Measurements from ENCODE around the gene CDH23. TPM values are rescaled to one million over a fixed set of nuclear protein-coding genes. Genes with fewer than 3 reads are reported as not detected.

The CDH23 gene
- total and polyA plus RNA-seq, 9 of the 15 experiments (the other 6 are each of a cell fraction or from before 2014, with no cell fraction given) = 0.18 to 1.2 (median 0.47) TPM

GRCh38 chr10:71363936-71364335 is 32.8 kb upstream of the CDH23 start:
- Histone ChIP-seq H3K27ac (ENCODE audit: extremely low read depth, low read depth, low read length) (no peak overlapping the region), H3K4me1 (replicated peaks in 1 of 2; ENCODE audit: control insufficient read depth in 2 of 2, insufficient read depth in 2 of 2, low read length in 2 of 2) (peaks cover 11 to 13% of the 10 kb centered on the region in 2 experiments), H3K36me3 (ENCODE audit: control insufficient read depth, insufficient read depth, low read length) (peaks cover 7% of the 10 kb centered on the region; the same call in 1 of the 3 replicates), H3K79me2 (ENCODE audit: control insufficient read depth, insufficient read depth, low read length) (no peaks in the 10 kb centered on the region), H3K4me3 (no peak overlapping the region), H3K4me2 (ENCODE audit: insufficient read depth, low read length) (no peak overlapping the region), H3K9ac (ENCODE audit: insufficient read depth in 1 of 2, low read depth in 2 of 2, low read length in 2 of 2) (no peak overlapping the region; a peak in 1 of 4 replicates), H4K20me1 (replicated peaks; ENCODE audit: control insufficient read depth, insufficient read depth, low read length) (no peaks in the 10 kb centered on the region), H3K9me1 (ENCODE audit: control insufficient read depth, insufficient read depth, low read length) (no peaks in the 10 kb centered on the region), H3K9me3 (replicated peaks; ENCODE audit: control insufficient read depth, insufficient read depth, low read depth, low read length) (no peaks in the 10 kb centered on the region), H3K27me3 (ENCODE audit: control insufficient read depth in 2 of 2, insufficient read depth in 2 of 2, low read length in 2 of 2) (no peaks in the 10 kb centered on the region; a peak in 1 of 5 replicates), H2AFZ (ENCODE audit: low read depth, low read length) (no peak overlapping the region)
- BruUV-seq (replicated peaks) = no TSS peak
- ATAC-seq = no peak
- DNase-seq (ENCODE audit: extremely low read depth in 1 of 4, low spot score in 3 of 4) = no peak
- POLR2A ChIA-PET = interaction anchor here (0.7 kb wide), 1 partner anchor 19 kb away, joined by 3 read pairs; no protein-coding TSS in a partner anchor
- intact Hi-C loops (cut with micrococcal nuclease) (no loop called here), in situ Hi-C loops (cut with MboI) (no loop called here)
- FAIRE-seq = no peak
- CTCF ChIA-PET (ENCODE audit: low intra/inter-chr PET ratio) = interaction anchor here (0.6 kb wide), 1 partner anchor 58 kb away, joined by 3 read pairs; no protein-coding TSS in a partner anchor
- TF ChIP-seq FOXJ3 (CRISPR knock-in tag; IDR thresholded peaks at IDR 0.05) = no peak
- TF ChIP-seq SMARCA4 (IDR thresholded peaks at IDR 0.05) = no peak
- TF ChIP-seq FOSL1 (tag; conservative IDR thresholded peaks at IDR 0.05) = no peak
- TF ChIP-seq SP1 (CRISPR knock-in tag; IDR thresholded peaks at IDR 0.05) = no peak
- TF ChIP-seq ZKSCAN3 (CRISPR knock-in tag; IDR thresholded peaks at IDR 0.05) = no peak
- TF ChIP-seq CREB3 (tag; conservative IDR thresholded peaks at IDR 0.05; ENCODE audit: low read depth) = no peak
- TF ChIP-seq ZNF134 (CRISPR knock-in tag; conservative IDR thresholded peaks at IDR 0.05) = no peak
- no peak for TF ChIP-seq KAT7 (CRISPR knock-in tag; IDR thresholded peaks at IDR 0.05; ENCODE audit: borderline replicate concordance)
- no peak for TF ChIP-seq U2AF1 (optimal IDR thresholded peaks at IDR 0.05; ENCODE audit: low read depth, low read length)
- no peak for TF ChIP-seq ZNF79 (CRISPR knock-in tag; IDR thresholded peaks at IDR 0.05; ENCODE audit: low read depth)
- TF ChIP-seq ZNF644 (tag; IDR thresholded peaks at IDR 0.05; ENCODE audit: low read depth) = no peak
